DMS 273 (cell line): ENCODE measurements around the gene COL6A3.
A peak's percentile ranks its signal among the peaks of the same experiment; 100 is the strongest.

Experiments
- DNase-seq: peaks from one replicate; lab custom pipeline; 2025; ENCODE audit not compliant: unreplicated experiment; lab: John Stamatoyannopoulos, UW

Gene COL6A3

GRCh38 chr2:237413777-237414661, at the start of gene COL6A3:
Gene COL6A3 (minus strand): TSS chr2:237414164. CDS start chr2:237396817, 17,347 bp downstream.
- no peak for DNase-seq

GRCh38 chr2:237459741-237460174, 45.8 kb upstream of the COL6A3 start:
- DNase-seq: no peak

GRCh38 chr2:237459226-237459625, 45.3 kb upstream of the COL6A3 start:
- DNase-seq: no peak

- DNase-seq: no peak
Observed at GRCh38 chr2:237458519-237458918, 44.6 kb upstream of the COL6A3 start.

- DNase-seq: no peak
Observed at GRCh38 chr2:237457388-237457941, 43.5 kb upstream of the COL6A3 start.

- peak; percentile 91 for DNase-seq
Observed at GRCh38 chr2:237456200-237456843, 42.4 kb upstream of the COL6A3 start.

- DNase-seq: no peak
Observed at GRCh38 chr2:237455764-237456163, 41.8 kb upstream of the COL6A3 start.

GRCh38 chr2:237453671-237454070, 39.7 kb upstream of the COL6A3 start:
- no peak for DNase-seq

GRCh38 chr2:237452861-237453260, 38.9 kb upstream of the COL6A3 start:
- DNase-seq: no peak

GRCh38 chr2:237451643-237452469, 37.9 kb upstream of the COL6A3 start:
- peak; percentile 10 for DNase-seq

- no peak for DNase-seq
Observed at GRCh38 chr2:237450583-237450982, 36.6 kb upstream of the COL6A3 start.

- no peak for DNase-seq
Observed at GRCh38 chr2:237450108-237450507, 36.1 kb upstream of the COL6A3 start.

GRCh38 chr2:237449193-237449881, 35.4 kb upstream of the COL6A3 start:
- no peak for DNase-seq

- no peak for DNase-seq
Observed at GRCh38 chr2:237448626-237449025, 34.7 kb upstream of the COL6A3 start.

- DNase-seq: no peak
Observed at GRCh38 chr2:237448171-237448570, 34.2 kb upstream of the COL6A3 start.

- no peak for DNase-seq
Observed at GRCh38 chr2:237447496-237447895, 33.5 kb upstream of the COL6A3 start.

GRCh38 chr2:237446338-237446665, 32.3 kb upstream of the COL6A3 start:
- no peak for DNase-seq

- no peak for DNase-seq
Observed at GRCh38 chr2:237445611-237446337, 31.8 kb upstream of the COL6A3 start.

- no peak for DNase-seq
Observed at GRCh38 chr2:237444071-237444470, 30.1 kb upstream of the COL6A3 start.
